Colonic mucosa (tissue), 4 donors: Measurements from ENCODE around the gene PUS10. TPM values are rescaled to one million over a fixed set of nuclear protein-coding genes. Genes with fewer than 3 reads are reported as not detected.
"Not testable (repeated sequence)": the region's sequence is repeated elsewhere in the genome, so short reads cannot be mapped to it uniquely, and the experiment has no call there.

Source experiments
- DNase-seq: peaks from one replicate; pipeline ENCODE4 v3.0.0-alpha.2; 2020
- H3K27ac ChIP-seq: fragments of 200-600 bp; one replicate; pipeline ENCODE4 v1.8.0; 2021
- H3K27me3 ChIP-seq: fragments of 200-600 bp; one replicate; pipeline ENCODE4 v1.8.0; 2021
- H3K36me3 ChIP-seq: fragments of 200-600 bp; one replicate; pipeline ENCODE4 v1.8.0; 2021
- H3K4me1 ChIP-seq: fragments of 200-600 bp; one replicate; pipeline ENCODE4 v1.8.0; 2021; ENCODE audit warnings: mild to moderate bottlenecking
- H3K4me3 ChIP-seq: fragments of 200-600 bp; one replicate; pipeline ENCODE4 v1.8.0; 2021
- H3K9ac ChIP-seq, 2 donors: one replicate each; pipeline ENCODE4 v1.7.0; 2013; ENCODE audit warnings: control low read depth in 2 of 2, low read depth in 2 of 2, low read length in 2 of 2
- H3K9me3 ChIP-seq: fragments of 200-600 bp; one replicate; pipeline ENCODE4 v1.8.0; 2021
- CTCF ChIP-seq: fragments of 200-600 bp; IDR thresholded peaks from one replicate; pipeline ENCODE4 v1.8.0; 2022; ENCODE audit warnings: antibody characterized with exemption, mild to moderate bottlenecking
- intact Hi-C: fragments of 100-400 bp; cut with DNase I; formaldehyde crosslinking; loops from one replicate; pipeline ENCODE4 v1.14.1; 2022
- total RNA-seq, 2 donors: library from RNA; stranded (reverse); fragmentation: NEBNext Ultra II Directional in 1 of 2; extraction: Animal tissue kit (Norgen Biotek cat#: 25700) in 1 of 2; gene quantifications; one replicate each; pipeline ENCODE4 v1.2.1, GENCODE V29; 2021
- donor health status: healthy.
- donor health status: DM: no; HTN: no; CAD: no.
- donor health status: DM: no; HTN: no; CAD: no.

The PUS10 gene
- total RNA-seq, 2 donors from 2014 or later = 6.7 to 6.9 TPM

- H3K4me3 ChIP-seq = no peak overlapping the region
- TF ChIP-seq CTCF = no peak
- no peaks in the 10 kb centered on the region for H3K36me3 ChIP-seq
- no peak for DNase-seq
- H3K9ac ChIP-seq = no peak overlapping the region
- H3K4me1 ChIP-seq = no peaks in the 10 kb centered on the region
- no peak overlapping the region for H3K27ac ChIP-seq
- no peaks in the 10 kb centered on the region for H3K27me3 ChIP-seq
- no peaks in the 10 kb centered on the region for H3K9me3 ChIP-seq
- intact Hi-C loops = no loop called here
These were observed 37.5 kb upstream of the PUS10 start for GRCh38 chr2:61055557-61055956.

GRCh38 chr2:61045999-61046398 is 27.9 kb upstream of the PUS10 start:
- DNase-seq = no peak
- H3K9me3 ChIP-seq = no peaks in the 10 kb centered on the region
- no peaks in the 10 kb centered on the region for H3K4me1 ChIP-seq
- no peak overlapping the region for H3K9ac ChIP-seq
- no peaks in the 10 kb centered on the region for H3K27me3 ChIP-seq
- H3K27ac ChIP-seq = no peak overlapping the region
- intact Hi-C loops = no loop called here
- no peak overlapping the region for H3K4me3 ChIP-seq
- no peak for TF ChIP-seq CTCF
- H3K36me3 ChIP-seq = peaks cover 13% of the 10 kb centered on the region

- no peaks in the 10 kb centered on the region for H3K4me1 ChIP-seq
- TF ChIP-seq CTCF = no peak
These were observed 27.2 kb upstream of the PUS10 start for GRCh38 chr2:61045226-61045625.

GRCh38 chr2:61044636-61045035 is 26.6 kb upstream of the PUS10 start:
- no peaks in the 10 kb centered on the region for H3K9me3 ChIP-seq
- no peak for DNase-seq
- H3K4me1 ChIP-seq = no peaks in the 10 kb centered on the region
- no peaks in the 10 kb centered on the region for H3K27me3 ChIP-seq
- H3K27ac ChIP-seq = no peak overlapping the region
- H3K36me3 ChIP-seq = peaks cover 7% of the 10 kb centered on the region
- H3K4me3 ChIP-seq = no peak overlapping the region
- no peak overlapping the region for H3K9ac ChIP-seq
- TF ChIP-seq CTCF = no peak
- intact Hi-C loops = no loop called here

More at GRCh38 chr2:61045226-61045625, 27.2 kb upstream of the PUS10 start:
- DNase-seq = no peak
- H3K4me3 ChIP-seq = no peak overlapping the region
- no peaks in the 10 kb centered on the region for H3K9me3 ChIP-seq
- no peaks in the 10 kb centered on the region for H3K27me3 ChIP-seq
- H3K27ac ChIP-seq = no peak overlapping the region
- H3K36me3 ChIP-seq = peaks cover 13% of the 10 kb centered on the region
- intact Hi-C loops = no loop called here
- no peak overlapping the region for H3K9ac ChIP-seq

- Histone ChIP-seq H3K36me3 (no peaks in the 10 kb centered on the region), H3K9ac (no peak overlapping the region), H3K9me3 (no peaks in the 10 kb centered on the region), H3K27ac (no peak overlapping the region), H3K4me1 (no peaks in the 10 kb centered on the region), H3K27me3 (no peaks in the 10 kb centered on the region), H3K4me3 (no peak overlapping the region)
- no peak for TF ChIP-seq CTCF
- intact Hi-C loops = no loop called here
- DNase-seq = no peak
These were observed 24.8 kb upstream of the PUS10 start for GRCh38 chr2:61042807-61043206.

GRCh38 chr2:61036643-61037042 is 18.6 kb upstream of the PUS10 start:
- DNase-seq, H3K27me3 ChIP-seq, H3K4me1 ChIP-seq, H3K4me3 ChIP-seq, H3K27ac ChIP-seq, intact Hi-C loops, H3K9me3 ChIP-seq, H3K36me3 ChIP-seq, H3K9ac ChIP-seq: not testable (repeated sequence)

GRCh38 chr2:61034592-61034991 is 16.5 kb upstream of the PUS10 start:
- H3K4me3 ChIP-seq, H3K27me3 ChIP-seq, H3K4me1 ChIP-seq, H3K9ac ChIP-seq, intact Hi-C loops, H3K9me3 ChIP-seq, H3K27ac ChIP-seq, H3K36me3 ChIP-seq, DNase-seq: not testable (repeated sequence)
